GM12892 (cell line): ENCODE measurements around the gene P2RY4.
"Not testable (repeated sequence)": the region's sequence is repeated elsewhere in the genome, so short reads cannot be mapped to it uniquely, and the experiment has no call there.

Experiments used
- POLR2A ChIP-seq: IDR thresholded peaks from 2 replicates; pipeline ENCODE4 v1.6.1; 2011; ENCODE audit warnings: low read depth, low read length, control low read depth
- POLR2AphosphoS5 ChIP-seq: IDR thresholded peaks from 2 replicates; pipeline ENCODE4 v1.6.1; 2011; ENCODE audit warnings: low read depth, low read length, control low read depth
- TAF1 ChIP-seq: IDR thresholded peaks from 2 replicates; pipeline ENCODE4 v1.6.1; 2011; ENCODE audit warnings: low read depth, mild to moderate bottlenecking, control low read depth, low read length, borderline replicate concordance

GRCh38 chrX:70274029-70274428 is 14.0 kb upstream of the P2RY4 start:
- TF ChIP-seq POLR2AphosphoS5, TAF1, POLR2A: not testable (repeated sequence)
